Measurements from ENCODE around the gene INPP5D.

DNA sequence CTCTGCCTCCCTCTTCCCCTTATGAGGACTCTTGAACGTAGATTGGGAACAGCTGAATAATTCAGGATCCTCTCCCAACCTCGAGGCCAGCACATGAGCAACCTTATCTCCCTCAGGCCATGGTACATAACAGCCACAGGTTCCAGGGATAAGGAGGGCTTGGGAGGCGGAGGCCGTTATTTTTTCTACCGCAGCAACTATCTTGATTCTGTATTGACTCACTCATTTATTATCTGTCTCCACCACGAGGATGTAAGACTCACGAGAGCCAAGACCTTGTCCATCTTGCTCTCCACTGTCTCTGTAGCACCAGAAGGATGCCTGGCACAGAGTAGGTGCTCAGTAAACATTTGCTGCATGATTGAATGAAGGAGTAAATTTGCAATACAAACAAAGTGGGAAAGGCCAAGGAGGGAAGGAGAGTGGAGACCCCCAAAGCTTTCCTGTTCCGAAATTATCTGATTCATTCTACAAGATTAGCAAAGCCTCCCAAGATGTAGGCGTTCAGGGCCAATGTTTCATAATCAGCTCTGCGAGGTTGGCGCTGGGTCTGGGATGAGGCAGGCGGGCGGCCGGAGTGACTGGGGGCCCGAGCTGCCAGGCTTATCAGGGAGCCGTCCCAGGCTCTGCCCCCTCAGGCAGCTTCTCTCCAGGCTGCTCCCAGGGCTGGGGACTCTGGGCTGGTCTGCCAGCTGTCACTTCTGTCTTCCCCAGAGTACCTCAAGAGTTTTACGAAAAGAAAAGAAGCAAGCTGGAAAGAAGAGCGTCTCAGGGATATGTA is 31.6 kb downstream of the INPP5D start:
- TF ChIP-seq, protein P1, sequence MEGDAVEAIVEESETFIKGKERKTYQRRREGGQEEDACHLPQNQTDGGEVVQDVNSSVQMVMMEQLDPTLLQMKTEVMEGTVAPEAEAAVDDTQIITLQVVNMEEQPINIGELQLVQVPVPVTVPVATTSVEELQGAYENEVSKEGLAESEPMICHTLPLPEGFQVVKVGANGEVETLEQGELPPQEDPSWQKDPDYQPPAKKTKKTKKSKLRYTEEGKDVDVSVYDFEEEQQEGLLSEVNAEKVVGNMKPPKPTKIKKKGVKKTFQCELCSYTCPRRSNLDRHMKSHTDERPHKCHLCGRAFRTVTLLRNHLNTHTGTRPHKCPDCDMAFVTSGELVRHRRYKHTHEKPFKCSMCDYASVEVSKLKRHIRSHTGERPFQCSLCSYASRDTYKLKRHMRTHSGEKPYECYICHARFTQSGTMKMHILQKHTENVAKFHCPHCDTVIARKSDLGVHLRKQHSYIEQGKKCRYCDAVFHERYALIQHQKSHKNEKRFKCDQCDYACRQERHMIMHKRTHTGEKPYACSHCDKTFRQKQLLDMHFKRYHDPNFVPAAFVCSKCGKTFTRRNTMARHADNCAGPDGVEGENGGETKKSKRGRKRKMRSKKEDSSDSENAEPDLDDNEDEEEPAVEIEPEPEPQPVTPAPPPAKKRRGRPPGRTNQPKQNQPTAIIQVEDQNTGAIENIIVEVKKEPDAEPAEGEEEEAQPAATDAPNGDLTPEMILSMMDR (IDR thresholded peaks at IDR 0.05) = no peak
- no peak for TF ChIP-seq EZH2 (IDR thresholded peaks at IDR 0.05; ENCODE audit: borderline replicate concordance, insufficient read depth, low read depth, low read length, poor library complexity, severe bottlenecking)
